GM18498 (cell line): ENCODE measurements around the gene FOSL2.

Source experiments
- ATAC-seq: cut with Tn5 transposase; IDR thresholded peaks from one replicate; pipeline ENCODE4 v1.9.1; 2021; ENCODE audit warnings: mild to moderate bottlenecking, moderate library complexity; ENCODE audit not compliant: unreplicated experiment

Gene FOSL2

DNA sequence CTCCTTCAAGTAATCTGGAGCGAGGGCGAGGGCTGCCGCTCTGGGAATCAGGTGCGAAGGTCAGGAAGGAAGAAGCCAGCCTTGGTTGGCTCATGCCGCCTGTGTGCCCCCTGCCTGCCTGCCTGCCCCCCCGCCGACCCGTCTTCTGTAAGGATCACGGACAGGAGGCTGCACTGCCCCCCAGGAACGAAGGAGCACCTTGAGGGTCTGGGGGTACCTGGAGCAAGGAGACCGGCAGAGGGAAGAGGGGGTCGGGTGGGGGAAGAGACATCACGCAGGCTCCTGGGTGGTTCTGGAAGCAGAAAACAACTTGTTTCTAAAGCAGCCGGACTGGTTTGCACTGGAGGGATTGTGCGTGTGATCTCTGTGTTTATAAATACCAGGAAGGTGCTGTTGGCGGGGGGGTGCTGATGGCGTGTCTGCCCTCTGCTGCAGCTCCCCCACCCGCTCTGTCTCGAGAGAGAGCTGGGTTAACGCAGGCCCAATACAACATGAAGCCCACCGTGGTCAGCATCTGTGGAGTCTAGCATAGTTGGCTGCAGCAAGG, 1.7 kb downstream of the FOSL2 start:
- no peak for ATAC-seq

DNA sequence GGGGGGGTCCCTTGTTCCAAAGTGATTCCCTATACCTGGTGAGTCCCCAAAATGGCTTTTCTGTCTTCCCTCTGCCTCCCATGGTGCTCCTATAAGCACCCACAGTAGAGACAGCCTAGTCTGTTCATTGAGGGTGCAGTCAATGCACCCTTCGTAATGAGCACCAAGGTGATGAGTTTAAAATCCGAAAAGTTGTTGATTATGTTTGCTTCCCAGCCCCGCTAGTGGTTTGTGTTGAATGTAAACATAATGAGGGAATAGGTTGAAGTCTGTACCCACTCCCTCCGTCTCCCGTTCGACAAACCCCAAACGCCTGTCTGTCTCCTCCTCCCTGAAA, 2.3 kb downstream of the FOSL2 start:
- ATAC-seq: no peak

DNA sequence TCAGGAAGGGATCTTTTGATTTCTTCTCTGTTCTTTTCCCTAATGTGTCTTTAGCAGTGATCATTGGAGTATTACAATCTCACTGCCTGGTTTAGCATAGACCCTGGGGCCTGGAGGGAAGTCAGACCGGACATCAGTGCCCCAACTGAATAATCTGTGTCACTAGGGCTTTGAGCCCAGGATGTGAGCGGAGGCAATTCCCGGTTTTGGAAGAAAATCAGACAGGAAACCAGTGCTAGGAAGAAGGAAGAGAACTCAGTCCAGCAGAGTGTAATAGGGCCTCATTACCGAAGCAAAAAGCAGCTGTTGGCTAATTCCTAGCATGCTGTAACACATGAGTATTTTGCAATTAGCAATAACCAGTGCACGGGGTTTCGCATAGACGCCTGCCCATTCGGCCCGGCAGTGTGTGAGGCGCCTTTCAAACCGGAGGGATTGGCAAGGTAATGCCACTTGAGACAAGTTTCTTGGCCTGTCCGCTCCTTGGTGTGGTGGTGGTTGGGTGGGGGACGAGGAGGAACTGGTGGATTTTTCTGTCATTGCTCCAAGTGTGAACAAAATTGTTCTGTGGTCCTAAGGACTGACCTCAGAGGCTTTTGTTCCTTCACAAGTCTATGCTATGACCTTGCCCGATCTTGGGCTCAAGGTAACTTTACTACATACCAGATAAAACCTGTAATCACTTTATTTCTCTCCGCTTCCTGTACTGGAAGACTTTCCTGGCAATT, 2.8 kb downstream of the FOSL2 start:
- no peak for ATAC-seq

DNA sequence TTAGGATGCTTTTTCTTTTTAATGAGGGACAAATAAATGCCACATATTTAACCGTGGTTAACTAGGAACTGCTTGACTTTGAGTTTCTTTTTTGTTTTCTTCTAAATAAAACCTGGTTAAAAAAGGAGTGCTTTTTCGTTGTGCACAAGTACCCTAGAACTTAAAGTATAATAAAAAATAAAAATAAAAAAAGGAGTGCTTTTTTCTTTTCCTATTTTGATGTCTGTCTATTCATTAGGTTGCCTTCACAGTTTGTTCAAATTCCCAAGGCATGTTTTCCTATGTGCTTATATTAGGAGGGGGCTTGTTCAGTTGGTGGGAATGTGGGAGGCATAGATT, 4.4 kb downstream of the FOSL2 start:
- no peak for ATAC-seq

DNA sequence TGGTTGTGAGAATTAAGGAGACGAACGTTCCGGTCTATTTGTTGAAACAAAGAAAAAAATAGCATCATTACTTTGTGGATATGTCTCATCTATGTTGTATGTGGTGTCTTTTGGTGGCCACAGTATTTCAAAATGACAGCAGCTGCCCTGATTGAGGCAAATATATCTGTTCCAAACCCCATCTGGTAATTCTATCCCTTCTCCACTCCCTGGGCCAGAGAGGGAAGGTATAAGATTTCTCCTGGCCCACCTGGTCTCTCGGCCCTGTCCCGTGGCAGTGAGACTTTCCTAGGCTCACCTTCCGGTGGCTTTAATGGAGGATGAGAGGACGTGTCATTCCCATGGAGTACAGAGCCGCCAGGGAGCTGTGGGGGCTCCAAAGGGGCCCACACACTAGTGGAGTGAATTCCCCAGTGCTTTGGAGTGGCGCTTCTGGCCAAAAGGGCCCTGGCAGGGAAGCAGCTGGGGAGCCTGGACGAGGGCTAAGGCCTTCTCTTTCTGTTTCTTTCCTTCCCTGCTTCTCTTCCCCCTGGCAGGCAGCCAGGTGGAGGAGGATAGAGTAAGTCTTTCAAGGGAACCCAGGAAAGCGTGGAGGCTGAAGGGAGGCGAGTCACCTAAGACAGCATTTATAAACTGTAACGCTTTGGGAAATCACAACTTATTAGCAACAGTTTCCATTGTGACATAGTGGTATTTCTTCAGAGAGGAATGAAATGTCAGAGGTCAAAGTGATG, 5.6 kb downstream of the FOSL2 start:
- no peak for ATAC-seq

DNA sequence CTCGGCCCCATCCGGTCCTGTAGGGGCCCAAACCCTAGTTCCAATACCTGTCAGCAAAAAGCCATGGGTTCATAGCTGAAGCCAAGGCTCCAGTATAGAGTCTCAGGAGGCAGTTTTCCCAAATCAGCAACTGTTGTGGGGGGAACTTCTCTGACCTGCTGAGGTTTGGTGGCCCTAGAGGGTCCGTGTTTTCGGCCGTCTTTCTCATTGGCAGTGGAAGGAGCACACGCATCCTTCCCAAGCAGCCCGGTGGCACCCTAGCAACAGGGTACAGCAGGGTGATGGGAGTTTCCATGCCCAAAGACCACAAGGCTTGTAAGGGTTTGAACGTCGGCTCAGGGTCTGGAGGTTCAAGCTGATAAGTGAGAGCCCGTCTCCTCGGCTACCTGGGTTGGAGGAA, 6.6 kb downstream of the FOSL2 start:
- ATAC-seq: no peak

DNA sequence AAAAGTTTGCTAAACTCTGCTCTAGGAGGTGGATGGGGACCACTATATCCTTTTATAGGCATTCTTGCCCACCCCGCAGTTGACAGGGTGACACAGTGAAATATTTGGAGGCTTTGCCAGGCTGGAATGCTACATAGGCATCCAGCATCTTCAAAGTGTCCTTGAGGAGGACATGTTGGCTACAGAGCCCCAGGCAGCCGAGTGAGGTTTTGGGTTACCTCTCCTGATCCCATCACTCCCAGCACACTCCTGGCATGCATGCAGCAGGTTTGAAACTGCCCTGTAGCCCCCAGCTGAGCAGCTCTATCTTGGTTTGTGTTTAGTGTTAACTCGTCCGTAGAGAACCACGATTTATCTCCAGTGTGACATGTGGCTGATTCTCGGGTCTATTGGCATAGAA, 7.3 kb downstream of the FOSL2 start:
- no peak for ATAC-seq

DNA sequence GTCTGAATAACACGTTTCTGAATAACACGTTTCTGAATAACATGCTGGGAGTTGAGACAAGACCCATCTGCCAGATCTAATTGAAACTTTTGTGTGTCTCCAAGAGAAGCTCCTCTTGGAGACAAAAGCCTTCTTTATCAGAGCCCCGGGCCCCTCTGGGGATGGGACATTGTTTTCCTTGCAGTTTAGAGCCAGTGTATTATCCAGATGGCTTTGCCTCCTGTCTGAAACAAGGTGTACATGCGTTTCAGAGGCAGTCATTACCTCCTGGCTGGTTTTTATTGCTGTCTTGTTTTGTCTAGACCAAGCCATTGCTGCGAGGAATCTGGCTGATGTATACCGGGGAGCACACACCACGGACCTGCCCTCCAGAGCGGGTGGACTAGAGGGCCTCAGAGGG, 7.8 kb downstream of the FOSL2 start:
- no peak for ATAC-seq

DNA sequence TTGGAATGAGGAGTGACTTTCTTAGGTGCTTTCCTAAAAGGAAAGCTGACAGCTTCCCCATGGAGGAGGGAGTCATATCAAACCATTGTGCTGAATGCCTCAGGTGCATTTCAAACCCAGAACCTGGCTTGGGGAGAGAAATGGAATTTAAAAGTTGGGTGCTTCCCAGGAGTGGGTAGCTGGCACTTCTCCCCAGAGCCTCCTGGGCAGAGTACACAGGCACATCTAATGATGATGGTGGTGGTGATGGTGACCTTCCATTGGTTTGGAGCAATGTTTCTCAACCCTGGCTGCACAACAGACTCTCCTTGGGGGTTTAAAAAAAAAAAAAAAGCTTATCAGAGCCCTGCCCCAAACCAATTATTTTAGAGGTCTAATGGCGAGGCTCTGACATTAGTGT, 8.3 kb downstream of the FOSL2 start:
- no peak for ATAC-seq

DNA sequence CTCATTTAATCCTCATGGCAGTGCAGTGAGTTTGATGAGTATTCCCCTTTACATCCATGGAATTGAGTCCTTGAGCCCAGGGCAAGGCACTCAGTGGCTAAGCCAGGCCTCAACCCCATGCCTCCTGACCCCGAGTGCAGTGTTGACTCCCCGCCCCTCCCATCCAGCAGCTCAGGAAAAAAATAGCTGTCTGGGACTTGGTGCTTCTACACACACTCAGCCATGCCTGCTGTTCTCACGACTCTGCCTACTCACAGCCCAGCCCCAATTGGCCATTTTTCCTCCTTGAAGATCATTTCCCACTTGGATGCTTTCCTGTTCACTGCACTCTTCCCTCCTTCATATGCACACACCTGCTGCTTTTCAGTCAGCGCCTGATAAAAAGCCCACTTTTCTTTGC, 8.8 kb downstream of the FOSL2 start:
- no peak for ATAC-seq

DNA sequence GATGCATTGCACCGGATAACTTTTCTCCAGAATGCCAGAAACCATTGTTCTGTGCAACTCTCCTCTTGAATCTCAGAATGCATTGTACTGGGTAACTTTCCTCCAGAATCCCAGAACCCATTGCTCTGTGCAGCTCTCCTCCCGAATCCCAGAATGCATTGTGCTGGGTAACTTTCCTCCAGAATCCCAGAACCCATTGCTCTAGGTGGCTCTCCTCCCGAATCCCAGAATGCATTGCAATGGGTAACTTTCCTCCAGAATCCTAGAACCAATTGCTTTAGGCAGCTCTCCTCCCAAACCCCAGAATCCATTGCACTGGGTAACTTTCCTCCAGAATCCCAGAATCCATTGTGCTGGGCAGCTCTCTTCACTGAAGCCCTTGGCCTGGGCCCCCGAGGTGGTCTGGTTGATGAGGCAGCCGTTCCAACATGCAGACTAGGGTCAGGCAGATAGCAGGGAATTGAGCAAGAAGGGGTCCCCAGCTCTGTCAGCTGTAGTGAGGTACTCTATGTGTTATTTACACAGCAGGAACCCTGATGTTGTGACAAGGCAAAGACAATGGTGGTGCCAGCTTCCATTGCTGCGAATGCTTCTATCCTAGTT, 9.4 kb downstream of the FOSL2 start:
- ATAC-seq: no peak

DNA sequence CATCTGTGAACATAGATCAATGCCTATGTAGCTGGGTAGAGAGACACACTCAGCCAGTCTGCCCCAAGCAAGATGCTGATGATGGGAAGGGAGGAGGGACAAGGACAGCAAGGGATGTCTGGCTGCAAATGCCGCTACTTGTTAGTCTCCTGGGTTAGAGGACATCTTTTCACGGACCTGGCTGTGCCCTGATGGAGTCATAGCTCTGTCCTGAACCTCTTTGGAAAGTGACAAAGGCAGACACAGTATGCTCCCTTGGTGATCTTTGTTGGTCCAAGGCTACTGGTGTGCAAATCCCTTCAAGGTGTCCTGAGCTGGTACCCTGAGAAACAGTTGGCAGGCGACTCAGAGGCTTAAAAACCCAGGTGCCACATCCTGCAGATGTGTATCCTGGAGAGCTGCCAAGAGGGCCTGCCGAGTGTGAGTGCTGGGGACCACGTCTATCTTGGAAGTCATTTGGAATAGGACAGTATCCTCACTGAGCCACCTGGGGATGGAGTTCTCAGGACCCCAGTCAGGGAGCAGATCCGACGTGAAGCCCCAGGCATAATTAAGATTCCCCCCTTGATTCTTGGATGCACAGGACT, 10.8 kb downstream of the FOSL2 start:
- no peak for ATAC-seq

DNA sequence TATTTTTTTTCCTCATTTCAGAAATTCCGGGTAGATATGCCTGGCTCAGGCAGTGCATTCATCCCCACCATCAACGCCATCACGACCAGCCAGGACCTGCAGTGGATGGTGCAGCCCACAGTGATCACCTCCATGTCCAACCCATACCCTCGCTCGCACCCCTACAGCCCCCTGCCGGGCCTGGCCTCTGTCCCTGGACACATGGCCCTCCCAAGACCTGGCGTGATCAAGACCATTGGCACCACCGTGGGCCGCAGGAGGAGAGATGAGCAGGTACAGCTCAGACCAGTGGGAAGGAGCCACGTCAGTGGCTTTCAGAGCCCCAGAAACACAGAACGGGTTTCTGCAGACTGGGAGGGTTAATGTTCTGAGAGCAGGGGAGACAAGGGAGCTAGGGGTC, 11.4 kb downstream of the FOSL2 start:
- ATAC-seq: no peak

DNA sequence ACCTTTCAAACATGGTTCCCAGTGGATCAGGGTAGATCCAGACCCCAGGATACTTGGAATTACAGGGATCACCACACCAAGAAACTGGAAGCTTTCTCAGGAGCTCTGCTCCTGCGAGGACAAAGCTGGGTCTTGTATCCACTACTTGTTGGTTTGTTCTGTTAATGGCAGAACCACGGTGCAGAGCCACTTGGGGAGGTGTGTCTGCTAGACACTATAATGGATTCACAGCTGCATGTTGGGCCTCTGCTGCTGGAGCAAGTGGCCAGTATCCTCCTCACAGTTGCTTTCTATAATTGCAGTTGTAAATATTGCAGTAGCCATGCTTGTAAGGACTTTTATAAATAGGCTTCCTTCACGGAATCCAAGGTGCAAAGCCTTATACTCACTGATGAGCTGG, 12.9 kb downstream of the FOSL2 start:
- no peak for ATAC-seq

DNA sequence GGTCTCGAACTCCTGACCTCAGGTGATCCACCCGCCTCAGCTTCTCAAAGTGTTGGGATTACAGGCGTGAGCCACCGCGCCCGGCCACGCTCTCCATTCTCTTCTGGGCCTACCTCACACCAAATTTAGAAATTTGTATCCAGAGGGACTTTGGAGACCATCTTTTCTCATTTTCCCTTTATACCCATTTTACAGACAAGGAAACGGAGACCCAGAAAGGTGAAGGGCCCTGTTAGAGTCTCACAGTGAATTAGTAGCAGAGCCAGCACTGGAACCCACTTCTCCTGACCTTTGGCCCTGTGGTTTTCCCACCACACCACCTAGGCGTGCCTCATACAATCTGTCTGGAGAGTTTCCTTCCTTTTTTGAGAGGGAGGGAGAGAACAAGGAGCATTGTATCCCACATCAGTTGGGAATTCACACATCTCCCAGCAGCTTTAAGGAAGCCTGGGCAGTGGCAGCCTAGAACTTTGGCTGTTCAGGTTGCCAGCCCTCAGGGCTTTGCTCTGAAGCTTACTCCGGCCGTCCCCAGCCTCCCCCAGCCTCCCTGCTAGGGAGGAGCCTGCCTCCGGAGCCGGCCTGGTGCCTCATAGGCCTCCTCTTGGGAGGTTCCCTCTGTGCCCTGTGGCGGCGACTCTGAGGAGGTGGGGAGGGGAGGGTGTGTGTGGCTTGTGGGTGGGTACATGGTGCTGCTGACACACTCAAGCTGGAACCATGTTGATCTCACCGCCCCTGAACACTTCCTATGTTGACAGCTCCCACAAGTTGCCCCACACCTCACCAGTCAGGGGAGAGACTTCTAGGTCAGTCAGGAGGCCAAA, 13.8 kb downstream of the FOSL2 start:
- no peak for ATAC-seq

DNA sequence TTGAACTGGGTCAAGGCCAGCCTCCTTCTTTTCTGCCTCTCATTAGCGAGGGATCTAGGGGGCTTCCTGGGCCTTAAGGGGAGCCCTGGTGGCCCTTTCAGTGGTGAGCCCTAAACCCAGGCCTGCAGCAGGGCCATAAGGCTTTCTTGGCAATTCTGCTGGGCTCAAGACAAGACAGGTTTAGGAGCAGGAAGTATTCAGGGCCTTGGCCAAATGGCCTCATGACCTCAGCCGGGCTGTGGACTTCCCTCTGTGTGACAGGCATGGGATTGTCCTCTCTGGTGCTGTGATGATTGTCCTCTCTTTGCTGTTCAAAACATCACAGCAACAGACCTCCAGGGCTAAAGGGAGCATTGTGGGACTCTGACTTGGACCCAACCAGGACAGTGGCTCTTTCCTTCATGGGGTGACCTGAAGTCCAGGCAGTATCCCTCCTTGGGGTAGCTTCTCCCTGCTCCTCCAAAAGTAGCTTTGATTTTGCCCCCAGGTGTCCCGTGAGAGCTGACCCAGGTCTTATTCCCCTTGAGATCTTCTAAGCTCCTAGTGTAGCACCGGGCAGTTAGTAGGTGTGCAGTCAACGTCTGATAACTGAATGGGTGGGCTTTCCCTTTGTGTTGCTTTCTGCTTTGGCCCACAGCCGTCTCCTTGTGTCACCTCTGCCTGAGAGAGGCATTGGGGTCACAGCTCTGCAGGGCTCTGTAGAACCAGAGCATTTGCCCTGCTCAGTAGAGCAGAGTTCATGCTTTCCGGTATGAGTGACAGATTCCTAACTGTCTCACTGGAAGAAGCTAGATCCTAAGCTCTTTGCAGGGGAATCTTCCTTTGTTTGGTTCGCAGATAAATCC, 14.7 kb downstream of the FOSL2 start:
- no peak for ATAC-seq

DNA sequence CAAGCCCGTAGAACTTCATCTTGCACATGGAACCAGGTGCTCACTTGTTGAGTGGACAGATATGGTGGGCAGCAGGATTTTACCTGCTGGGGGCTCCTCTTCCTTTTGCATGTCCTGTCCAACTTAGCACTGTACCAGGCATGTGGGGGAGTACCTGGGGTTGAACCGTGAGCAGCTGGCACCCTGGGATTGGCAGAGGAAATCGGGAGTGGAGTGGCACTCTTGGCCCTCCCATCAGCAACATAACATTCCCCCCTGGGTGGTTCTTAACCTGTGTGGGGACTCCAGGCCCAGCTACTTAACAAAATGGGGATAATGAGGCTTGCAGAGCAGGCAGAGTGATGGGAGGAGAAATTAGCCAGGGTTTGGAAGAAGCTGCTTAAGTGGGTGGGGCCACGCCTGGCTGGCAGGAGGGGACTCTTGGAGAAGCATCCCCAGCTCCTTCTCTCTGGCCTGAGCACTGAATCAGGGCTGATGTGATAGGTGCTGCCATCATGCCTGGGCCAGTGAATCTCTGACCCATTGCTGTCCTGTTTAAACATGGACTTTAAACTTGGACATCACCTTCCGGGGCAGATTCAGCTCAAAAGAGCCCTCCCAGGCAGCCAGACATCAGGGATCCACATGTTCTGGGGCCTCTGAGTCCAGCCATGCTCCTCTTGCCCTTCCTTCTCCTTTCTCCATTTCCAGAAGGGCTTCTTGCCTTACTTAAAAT, 15.5 kb downstream of the FOSL2 start:
- ATAC-seq: no peak

DNA sequence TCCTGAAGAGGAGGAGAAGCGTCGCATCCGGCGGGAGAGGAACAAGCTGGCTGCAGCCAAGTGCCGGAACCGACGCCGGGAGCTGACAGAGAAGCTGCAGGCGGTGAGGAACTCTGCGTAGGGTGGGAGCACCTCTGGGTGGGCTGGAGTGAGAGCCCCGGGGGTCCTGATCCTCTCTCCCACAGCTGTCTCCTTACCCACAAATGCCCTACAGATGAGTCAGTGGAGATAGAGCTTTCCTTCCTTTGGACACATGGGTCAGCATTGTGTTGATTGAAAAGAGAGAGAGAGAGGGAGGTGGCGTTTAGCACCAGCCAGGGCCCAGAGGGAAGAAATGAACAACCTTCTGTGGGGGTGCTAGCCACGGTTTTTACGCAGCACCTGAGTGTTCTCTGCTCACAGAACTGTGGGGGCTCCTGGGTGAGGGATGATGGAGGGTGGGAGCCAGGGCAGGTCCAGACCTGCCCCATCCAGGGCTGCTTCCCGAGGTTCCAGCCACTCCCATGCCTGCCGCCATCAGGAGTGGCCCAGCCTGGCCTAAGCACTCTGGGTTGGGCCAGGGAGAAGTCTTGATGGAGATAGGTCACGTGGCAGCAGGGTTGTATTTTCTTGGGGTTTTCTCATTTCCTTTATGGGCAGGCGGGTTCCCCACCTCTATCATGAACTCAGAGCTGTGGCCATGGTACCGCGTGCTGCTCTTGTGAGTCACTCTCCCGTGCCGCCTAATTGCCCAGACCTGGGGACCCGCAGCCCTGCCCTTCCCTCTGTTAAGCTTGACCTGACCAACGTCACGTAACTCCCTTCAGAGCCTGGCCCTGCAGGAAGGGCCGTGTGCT, 16.3 kb downstream of the FOSL2 start:
- ATAC-seq: no peak
